GM12801 (cell line): ENCODE measurements around the gene PCGF2.

Experiments
- CTCF ChIP-seq: IDR thresholded peaks from one replicate; pipeline ENCODE4 v1.5.1; 2011; ENCODE audit warnings: control low read depth; ENCODE audit not compliant: insufficient read length; ENCODE audit errors: extremely low read depth

Gene PCGF2

GRCh38 chr17:38743556-38744171, 4.5 kb downstream of the PCGF2 start:
- TF ChIP-seq CTCF = no peak

- no peak for TF ChIP-seq CTCF
Observed at GRCh38 chr17:38742411-38743308, 5.5 kb downstream of the PCGF2 start.

GRCh38 chr17:38741921-38742410, 6.2 kb downstream of the PCGF2 start:
- no peak for TF ChIP-seq CTCF

GRCh38 chr17:38741461-38741860, 6.7 kb downstream of the PCGF2 start:
- no peak for TF ChIP-seq CTCF

GRCh38 chr17:38740806-38741205, 7.3 kb downstream of the PCGF2 start:
- TF ChIP-seq CTCF = no peak

GRCh38 chr17:38740044-38740443, 8.1 kb downstream of the PCGF2 start:
- no peak for TF ChIP-seq CTCF

- TF ChIP-seq CTCF = no peak
Observed at GRCh38 chr17:38739305-38739704, 8.8 kb downstream of the PCGF2 start.
